Measurements from ENCODE around the gene BMAL2.

The BMAL2 gene

GRCh38 chr12:27316947-27317346 is 15.7 kb upstream of the BMAL2 start:
- Histone ChIP-seq H3K36me3 (replicated peaks; ENCODE audit: insufficient read depth, low read length) (peaks cover 28% of the 10 kb centered on the region; the same call in 1 of the 2 replicates), H3K4me2 (ENCODE audit: low read depth, low read length) (no peak overlapping the region), H3K9ac (ENCODE audit: low read length) (no peak overlapping the region)

DNA sequence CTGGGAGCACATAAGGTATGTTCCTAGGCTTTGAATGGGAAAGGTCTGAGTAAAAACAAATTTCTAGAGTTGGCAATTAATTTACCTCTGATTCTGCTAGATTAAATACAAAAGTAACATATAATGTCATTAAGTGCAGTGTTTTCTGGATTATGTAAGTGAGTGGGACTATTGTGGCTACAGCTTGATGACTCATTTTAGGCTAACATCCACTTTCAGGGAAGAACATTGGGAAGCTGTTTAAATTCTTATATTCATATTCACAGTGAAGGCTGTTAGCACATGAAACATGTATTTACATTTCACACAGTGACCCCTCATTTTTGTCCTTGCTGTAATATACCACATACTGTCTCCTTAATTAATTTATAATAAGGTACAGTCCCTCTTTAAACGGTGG is 13.2 kb upstream of the BMAL2 start:
- Histone ChIP-seq H3F3A (ENCODE audit: insufficient read depth, low read length) (no peaks in the 10 kb centered on the region), H3K4me3 (ENCODE audit: low read length) (no peak overlapping the region), H3K36me3 (replicated peaks; ENCODE audit: insufficient read depth, low read length) (peaks cover 31% of the 10 kb centered on the region; the same call in 1 of the 2 replicates), H2AFZ (ENCODE audit: low read length) (no peak overlapping the region), H3K79me2 (ENCODE audit: low read length) (peaks cover 18% of the 10 kb centered on the region), H3K9me3 (replicated peaks; ENCODE audit: insufficient read depth, low read length) (no peaks in the 10 kb centered on the region), H3K9ac (ENCODE audit: low read length) (no peak overlapping the region), H3K27me3 (replicated peaks; ENCODE audit: insufficient read depth, low read length) (no peaks in the 10 kb centered on the region), H4K20me1 (ENCODE audit: insufficient read depth, low read length) (peaks cover 3% of the 10 kb centered on the region; the same call in 1 of the 2 replicates), H3K9me2 (replicated peaks; ENCODE audit: insufficient read depth, low read length) (no peaks in the 10 kb centered on the region), H3K4me1 (ENCODE audit: low read length) (no peaks in the 10 kb centered on the region), H3K27ac (ENCODE audit: low read length) (no peak overlapping the region), H3K4me2 (ENCODE audit: low read depth, low read length) (no peak overlapping the region)
- TF ChIP-seq EZH2phosphoT487 (IDR thresholded peaks at IDR 0.05; ENCODE audit: low read length): no peak
- no peak for TF ChIP-seq CTCF (IDR thresholded peaks at IDR 0.05; ENCODE audit: low read length)
- TF ChIP-seq EZH2 (optimal IDR thresholded peaks at IDR 0.05; ENCODE audit: low read depth, low read length): no peak
- DNase-seq: no peak

More at GRCh38 chr12:27316947-27317346, 15.7 kb upstream of the BMAL2 start:
- no peaks in the 10 kb centered on the region for H3K27me3 ChIP-seq (replicated peaks; ENCODE audit: insufficient read depth, low read length)
- H3K9me3 ChIP-seq (replicated peaks; ENCODE audit: insufficient read depth, low read length): no peaks in the 10 kb centered on the region
- no peaks in the 10 kb centered on the region for H3F3A ChIP-seq (ENCODE audit: insufficient read depth, low read length)
- TF ChIP-seq CTCF (IDR thresholded peaks at IDR 0.05; ENCODE audit: low read length) (no peak), EZH2 (optimal IDR thresholded peaks at IDR 0.05; ENCODE audit: low read depth, low read length) (no peak), EZH2phosphoT487 (IDR thresholded peaks at IDR 0.05; ENCODE audit: low read length) (no peak)
- peaks cover 3% of the 10 kb centered on the region; the same call in 1 of the 2 replicates for H4K20me1 ChIP-seq (ENCODE audit: insufficient read depth, low read length)
- H3K4me1 ChIP-seq (ENCODE audit: low read length): no peaks in the 10 kb centered on the region
- no peak overlapping the region for H3K27ac ChIP-seq (ENCODE audit: low read length)
- no peak overlapping the region for H2AFZ ChIP-seq (ENCODE audit: low read length)
- no peak for DNase-seq
- peaks cover 31% of the 10 kb centered on the region for H3K79me2 ChIP-seq (ENCODE audit: low read length)
- no peak overlapping the region for H3K4me3 ChIP-seq (ENCODE audit: low read length)
- H3K9me2 ChIP-seq (replicated peaks; ENCODE audit: insufficient read depth, low read length): no peaks in the 10 kb centered on the region

DNA sequence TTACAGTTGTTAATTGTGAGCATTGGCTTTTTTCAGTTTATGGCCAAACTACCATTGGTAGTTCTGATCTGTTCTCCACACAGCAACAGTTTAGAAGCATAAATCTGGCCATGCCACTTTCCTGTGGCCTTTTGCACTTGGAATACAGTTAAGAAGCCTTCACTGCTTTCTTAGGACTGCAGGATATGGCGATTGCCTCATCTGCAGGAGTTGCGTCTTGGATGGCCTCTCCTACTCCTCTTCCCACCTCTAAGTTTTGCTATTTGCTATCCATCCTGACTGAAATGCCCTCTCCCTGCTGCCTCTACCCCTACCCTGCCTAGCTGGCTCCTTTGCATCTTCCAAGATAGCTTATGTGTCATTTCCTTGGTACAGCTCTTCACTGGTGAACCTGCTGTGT is 12.8 kb upstream of the BMAL2 start:
- H3K79me2 ChIP-seq (ENCODE audit: low read length): peaks cover 18% of the 10 kb centered on the region
- TF ChIP-seq CTCF (IDR thresholded peaks at IDR 0.05; ENCODE audit: low read length) (no peak), EZH2 (optimal IDR thresholded peaks at IDR 0.05; ENCODE audit: low read depth, low read length) (no peak), EZH2phosphoT487 (IDR thresholded peaks at IDR 0.05; ENCODE audit: low read length) (no peak)
- no peaks in the 10 kb centered on the region for H3K9me2 ChIP-seq (replicated peaks; ENCODE audit: insufficient read depth, low read length)
- H4K20me1 ChIP-seq (ENCODE audit: insufficient read depth, low read length): peaks cover 3% of the 10 kb centered on the region; the same call in 1 of the 2 replicates
- no peak overlapping the region for H3K4me3 ChIP-seq (ENCODE audit: low read length)
- no peaks in the 10 kb centered on the region for H3K27me3 ChIP-seq (replicated peaks; ENCODE audit: insufficient read depth, low read length)
- H3F3A ChIP-seq (ENCODE audit: insufficient read depth, low read length): no peaks in the 10 kb centered on the region
- no peak overlapping the region for H3K9ac ChIP-seq (ENCODE audit: low read length)
- H2AFZ ChIP-seq (ENCODE audit: low read length): no peak overlapping the region
- no peak overlapping the region for H3K4me2 ChIP-seq (ENCODE audit: low read depth, low read length)
- no peak for DNase-seq
- H3K9me3 ChIP-seq (replicated peaks; ENCODE audit: insufficient read depth, low read length): no peaks in the 10 kb centered on the region
- no peaks in the 10 kb centered on the region for H3K4me1 ChIP-seq (ENCODE audit: low read length)
- peaks cover 36% of the 10 kb centered on the region; the same call in 1 of the 2 replicates for H3K36me3 ChIP-seq (replicated peaks; ENCODE audit: insufficient read depth, low read length)
- H3K27ac ChIP-seq (ENCODE audit: low read length): no peak overlapping the region

Data from MM.1S (cell line).